HepG2 (cell line): Measurements from ENCODE around the gene MAGED2. TPM values are rescaled to one million over a fixed set of nuclear protein-coding genes. Genes with fewer than 3 reads are reported as not detected.

Source experiments
- AGO2 ChIP-seq: fragments of 200-400 bp; formaldehyde crosslinking; optimal IDR thresholded peaks from 2 replicates; pipeline ENCODE3; 2017; ENCODE audit warnings: mild to moderate bottlenecking, low read depth, low read length, moderate library complexity
- ERF ChIP-seq: IDR thresholded peaks from 2 replicates; pipeline ENCODE4 v1.6.1; 2018; ENCODE audit warnings: missing biosample characterization, missing genetic modification reagents
- IKZF4 ChIP-seq: sonication (generic); formaldehyde crosslinking; IDR thresholded peaks from 2 replicates; pipeline ENCODE4 v1.5.1; 2020; ENCODE audit warnings: borderline replicate concordance, mild to moderate bottlenecking, low read depth, missing genetic modification reagents; ENCODE audit errors: not compliant biosample characterization
- MAX ChIP-seq: IDR thresholded peaks from 2 replicates; pipeline ENCODE4 v1.6.1; 2012; ENCODE audit warnings: inconsistent platforms
- MAZ ChIP-seq, 2 experiments: sonication (generic) in 1 of 2; formaldehyde crosslinking in 1 of 2; IDR thresholded peaks; 2 replicates each; pipeline versions ENCODE4 v1.5.0 to v1.6.1; 2012 to 2020; ENCODE audit warnings: low read depth in 2 of 2, mild to moderate bottlenecking in 2 of 2, borderline replicate concordance in 1 of 2, improper control_type of control experiment in 1 of 2, low read length in 1 of 2, missing genetic modification reagents in 1 of 2, moderate library complexity in 1 of 2
- MYNN ChIP-seq: sonication (generic); formaldehyde crosslinking; IDR thresholded peaks from 2 replicates; pipeline ENCODE4 v1.4.0; 2020; ENCODE audit warnings: mild to moderate bottlenecking, low read depth, missing genetic modification reagents
- POLR2A ChIP-seq, 2 experiments: IDR thresholded peaks; 2 replicates each; pipeline ENCODE4 v1.6.1; 2011; ENCODE audit warnings: low read depth in 2 of 2, low read length in 2 of 2, mild to moderate bottlenecking in 1 of 2, moderate library complexity in 1 of 2; ENCODE audit not compliant: insufficient read depth in 1 of 2
- SP1 ChIP-seq, 2 experiments: fragments of 450-650 bp in 1 of 2; sonication (generic) in 1 of 2; formaldehyde crosslinking in 1 of 2; IDR thresholded peaks; 2 replicates each; pipeline versions ENCODE4 v1.4.0 to v1.6.1; 2016 to 2020; ENCODE audit warnings: missing genetic modification reagents in 1 of 2
- YEATS4 ChIP-seq: sonication (generic); formaldehyde crosslinking; IDR thresholded peaks from 2 replicates; pipeline ENCODE4 v1.4.0; 2020; ENCODE audit warnings: missing genetic modification reagents, borderline replicate concordance
- ZBTB37 ChIP-seq: sonication (generic); formaldehyde crosslinking; IDR thresholded peaks from 2 replicates; pipeline ENCODE4 v1.4.0; 2020; ENCODE audit warnings: mild to moderate bottlenecking, missing genetic modification reagents
- ZNF609 ChIP-seq: sonication (generic); formaldehyde crosslinking; IDR thresholded peaks from 2 replicates; pipeline ENCODE4 v1.4.0; 2020; ENCODE audit warnings: mild to moderate bottlenecking, missing genetic modification reagents, borderline replicate concordance
- ZUFSP ChIP-seq: sonication (generic); formaldehyde crosslinking; IDR thresholded peaks from 2 replicates; pipeline ENCODE4 v1.9.0; 2021; ENCODE audit warnings: missing genetic modification reagents, mild to moderate bottlenecking, borderline replicate concordance
- polyA plus RNA-seq, 8 experiments: library from polyadenylated mRNA; depleted of rRNA in 3 of 8; stranded (reverse) in 7 of 8; unstranded in 1 of 8; fragments of >200 nt; fragmentation: Illumina TruSeq in 4 of 8; extraction: Trizol in 4 of 8; gene quantifications; 2 replicates each; pipeline versions ENCODE4 v1.2.1 to v1.2.3, GENCODE V29; 2011 to 2016; ENCODE audit warnings: low read depth in 4 of 8, missing spikeins in 1 of 8, mixed read lengths in 1 of 8; ENCODE audit not compliant: insufficient read depth in 1 of 8
- total RNA-seq, 5 experiments: library from RNA; depleted of rRNA; stranded (reverse); fragments of >200 nt; fragmentation: Illumina TruSeq; extraction: Trizol; gene quantifications; 2 replicates each; pipeline ENCODE4 v1.2.3, GENCODE V29; 2016; ENCODE audit warnings: low read depth in 1 of 5
- TF ChIP-seq, protein P1 (sequence below): sonication (generic); formaldehyde crosslinking; IDR thresholded peaks from 2 replicates; pipeline ENCODE4 v1.5.1; 2020; ENCODE audit warnings: mild to moderate bottlenecking, missing genetic modification reagents, moderate library complexity

Gene MAGED2
- total and polyA plus RNA-seq, 2 of the 13 experiments (the other 11 are each of a cell fraction or from before 2014, with no cell fraction given): 142 to 153 TPM

GRCh38 chrX:54808605-54809483 is 1.3 kb downstream of the MAGED2 start (continued):
- 0 out of 2 replicates have a peak, but pooled peaks have one; percentile 32 for TF ChIP-seq YEATS4 (CRISPR knock-in tag)
- TF ChIP-seq AGO2: peak; percentile 22
- TF ChIP-seq MYNN (CRISPR knock-in tag): no peak
- TF ChIP-seq ERF (CRISPR knock-in tag): 0 out of 2 replicates have a peak, but pooled peaks have one; percentile 27
- no peak for TF ChIP-seq IKZF4 (CRISPR knock-in tag)
- TF ChIP-seq ZNF609 (CRISPR knock-in tag): no peak
- 0 out of 2 replicates have a peak, but pooled peaks have one; percentile 26 for TF ChIP-seq MAX
- no peak for TF ChIP-seq SP1 (IDR thresholded peaks at IDR 0.05)
- TF ChIP-seq SP1 (CRISPR knock-in tag; IDR thresholded peaks at IDR 0.05): peak; percentile 39; the same call in 1 of the 2 replicates
- TF ChIP-seq POLR2A (IDR thresholded peaks at IDR 0.05; ENCODE audit: insufficient read depth in 1 of 2, low read depth in 2 of 2, low read length in 2 of 2): peak; percentile 42 to 57; a peak in 3 of 4 replicates
- peak; percentile 88 for TF ChIP-seq MAZ (IDR thresholded peaks at IDR 0.05; ENCODE audit: borderline replicate concordance, low read depth, low read length)
- TF ChIP-seq MAZ (CRISPR knock-in tag; IDR thresholded peaks at IDR 0.05; ENCODE audit: low read depth): peak; percentile 27; the same call in 1 of the 2 replicates
- TF ChIP-seq, protein P1, sequence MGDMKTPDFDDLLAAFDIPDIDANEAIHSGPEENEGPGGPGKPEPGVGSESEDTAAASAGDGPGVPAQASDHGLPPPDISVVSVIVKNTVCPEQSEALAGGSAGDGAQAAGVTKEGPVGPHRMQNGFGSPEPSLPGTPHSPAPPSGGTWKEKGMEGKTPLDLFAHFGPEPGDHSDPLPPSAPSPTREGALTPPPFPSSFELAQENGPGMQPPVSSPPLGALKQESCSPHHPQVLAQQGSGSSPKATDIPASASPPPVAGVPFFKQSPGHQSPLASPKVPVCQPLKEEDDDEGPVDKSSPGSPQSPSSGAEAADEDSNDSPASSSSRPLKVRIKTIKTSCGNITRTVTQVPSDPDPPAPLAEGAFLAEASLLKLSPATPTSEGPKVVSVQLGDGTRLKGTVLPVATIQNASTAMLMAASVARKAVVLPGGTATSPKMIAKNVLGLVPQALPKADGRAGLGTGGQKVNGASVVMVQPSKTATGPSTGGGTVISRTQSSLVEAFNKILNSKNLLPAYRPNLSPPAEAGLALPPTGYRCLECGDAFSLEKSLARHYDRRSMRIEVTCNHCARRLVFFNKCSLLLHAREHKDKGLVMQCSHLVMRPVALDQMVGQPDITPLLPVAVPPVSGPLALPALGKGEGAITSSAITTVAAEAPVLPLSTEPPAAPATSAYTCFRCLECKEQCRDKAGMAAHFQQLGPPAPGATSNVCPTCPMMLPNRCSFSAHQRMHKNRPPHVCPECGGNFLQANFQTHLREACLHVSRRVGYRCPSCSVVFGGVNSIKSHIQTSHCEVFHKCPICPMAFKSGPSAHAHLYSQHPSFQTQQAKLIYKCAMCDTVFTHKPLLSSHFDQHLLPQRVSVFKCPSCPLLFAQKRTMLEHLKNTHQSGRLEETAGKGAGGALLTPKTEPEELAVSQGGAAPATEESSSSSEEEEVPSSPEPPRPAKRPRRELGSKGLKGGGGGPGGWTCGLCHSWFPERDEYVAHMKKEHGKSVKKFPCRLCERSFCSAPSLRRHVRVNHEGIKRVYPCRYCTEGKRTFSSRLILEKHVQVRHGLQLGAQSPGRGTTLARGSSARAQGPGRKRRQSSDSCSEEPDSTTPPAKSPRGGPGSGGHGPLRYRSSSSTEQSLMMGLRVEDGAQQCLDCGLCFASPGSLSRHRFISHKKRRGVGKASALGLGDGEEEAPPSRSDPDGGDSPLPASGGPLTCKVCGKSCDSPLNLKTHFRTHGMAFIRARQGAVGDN: peak; percentile 54; the same call in 1 of the 2 replicates
- no peak for TF ChIP-seq ZUFSP
- TF ChIP-seq ZBTB37 (CRISPR knock-in tag): no peak
